ENCODE results near the gene IGSF10.
A peak's percentile ranks its signal among the peaks of the same experiment; 100 is the strongest.

IGSF10 gene

GRCh38 chr3:151459358-151459757, 1.5 kb downstream of the IGSF10 start:
- no peak for DNase-seq

DNA sequence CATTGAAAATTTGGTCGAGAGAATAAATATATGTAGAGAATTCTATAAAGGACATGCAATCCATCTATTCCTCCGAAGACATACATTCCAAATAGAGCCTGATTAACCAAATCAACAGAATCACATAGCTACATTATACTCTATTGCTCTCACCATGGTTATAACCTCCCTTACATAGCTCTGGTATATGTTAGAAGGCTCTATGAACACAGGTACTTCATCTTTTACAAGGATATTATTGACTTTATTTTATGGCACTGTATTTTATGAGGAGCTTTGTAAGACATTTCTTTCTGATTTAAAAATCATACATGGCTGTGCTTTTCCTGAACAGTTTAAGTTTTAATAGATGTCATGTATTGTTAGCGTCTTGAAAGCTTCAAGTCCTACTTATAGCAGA, 4.8 kb downstream of the IGSF10 start:
- no peak for DNase-seq

GRCh38 chr3:151452841-151453240, 8.0 kb downstream of the IGSF10 start:
- no peak for DNase-seq

DNA sequence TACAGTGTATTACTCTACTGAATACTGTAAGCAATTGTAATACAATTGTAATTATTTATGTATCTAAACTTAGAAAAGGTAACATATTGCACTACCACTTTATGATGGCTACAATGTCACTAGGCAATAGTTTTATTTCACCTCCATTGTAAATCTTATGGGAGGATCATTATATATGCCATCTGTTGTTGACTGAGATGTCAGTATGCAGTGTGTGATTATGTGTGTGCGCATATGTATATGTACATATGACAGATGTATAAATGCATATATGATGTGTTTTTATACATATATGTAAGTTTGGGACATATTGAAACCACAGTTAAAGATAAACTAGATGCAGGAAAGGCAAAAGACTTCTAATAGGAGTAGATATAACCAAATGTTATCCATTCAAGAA, 8.5 kb downstream of the IGSF10 start:
- no peak for DNase-seq

DNA sequence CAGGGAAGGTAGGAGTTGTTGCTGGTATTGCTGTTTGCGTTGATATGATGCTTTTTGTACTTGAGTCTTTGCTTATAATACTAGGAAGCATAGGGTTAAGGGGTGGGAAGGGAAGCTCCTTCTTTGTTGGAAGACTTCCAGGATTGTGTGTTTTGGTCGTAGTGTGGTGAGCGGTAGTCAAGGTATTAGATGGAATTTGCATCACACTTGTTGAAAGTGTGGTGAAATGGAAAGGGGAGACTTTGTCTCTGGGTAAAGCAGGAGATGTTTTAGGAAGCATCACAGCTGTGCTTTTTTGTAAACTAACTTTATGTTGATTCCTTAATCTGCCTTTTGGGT, 14.9 kb downstream of the IGSF10 start:
- no peak for DNase-seq

DNA sequence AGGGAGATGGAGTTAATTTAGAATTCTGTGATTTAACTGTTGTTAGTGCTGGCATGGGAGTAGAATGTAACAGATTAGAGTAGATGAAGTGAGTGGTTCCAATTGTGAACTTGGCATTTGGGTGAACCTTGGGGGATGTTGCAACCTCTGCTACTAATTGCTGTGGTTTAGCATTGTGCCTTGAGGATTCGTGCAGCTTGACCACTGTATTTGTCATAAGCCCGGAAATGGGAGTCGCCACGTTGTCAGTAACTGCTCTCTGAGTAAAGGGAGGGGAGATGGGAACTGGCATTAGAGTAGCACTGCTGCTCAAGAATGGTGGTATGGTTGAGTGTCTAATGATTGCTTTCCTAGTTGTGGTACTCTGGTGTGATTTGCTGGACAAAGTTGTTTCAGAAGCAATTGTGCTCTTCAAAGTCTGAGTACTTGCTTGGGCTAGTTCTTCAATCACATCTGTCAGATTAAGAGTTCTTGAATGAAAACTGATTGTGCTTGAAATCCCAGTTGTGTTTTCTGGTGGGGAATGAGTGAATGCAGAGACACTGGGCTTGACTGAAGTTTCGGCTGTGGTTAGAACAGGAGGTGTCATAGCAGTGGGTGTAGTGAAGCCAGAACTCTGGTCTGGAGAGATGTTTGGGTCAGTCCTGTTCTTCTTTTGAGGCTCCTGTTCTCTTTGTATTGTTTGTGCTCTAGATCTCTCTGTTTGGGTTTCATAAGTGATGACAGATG, 15.4 kb downstream of the IGSF10 start:
- DNase-seq: no peak

DNA sequence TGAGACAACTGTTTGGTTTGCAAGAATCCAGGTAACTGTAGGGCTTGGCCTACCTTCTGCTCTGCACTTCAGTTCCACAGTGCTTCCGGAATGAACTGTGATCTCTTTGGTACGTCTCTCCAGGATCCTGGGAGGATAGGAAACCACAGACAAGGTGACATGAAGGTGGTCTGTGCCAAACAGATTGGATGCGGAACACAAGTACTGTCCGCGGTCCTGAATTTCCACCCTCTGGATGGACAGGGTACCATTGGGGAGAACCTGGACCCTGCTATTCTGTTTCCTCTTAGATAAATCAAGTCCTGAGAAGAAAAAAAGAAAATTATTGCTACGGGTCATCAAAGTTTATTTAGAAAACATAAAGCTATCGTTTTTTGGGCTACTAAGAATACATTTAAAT, 17.3 kb downstream of the IGSF10 start:
- no peak for DNase-seq

GRCh38 chr3:151440940-151441339, 19.9 kb downstream of the IGSF10 start:
- DNase-seq: no peak

DNA sequence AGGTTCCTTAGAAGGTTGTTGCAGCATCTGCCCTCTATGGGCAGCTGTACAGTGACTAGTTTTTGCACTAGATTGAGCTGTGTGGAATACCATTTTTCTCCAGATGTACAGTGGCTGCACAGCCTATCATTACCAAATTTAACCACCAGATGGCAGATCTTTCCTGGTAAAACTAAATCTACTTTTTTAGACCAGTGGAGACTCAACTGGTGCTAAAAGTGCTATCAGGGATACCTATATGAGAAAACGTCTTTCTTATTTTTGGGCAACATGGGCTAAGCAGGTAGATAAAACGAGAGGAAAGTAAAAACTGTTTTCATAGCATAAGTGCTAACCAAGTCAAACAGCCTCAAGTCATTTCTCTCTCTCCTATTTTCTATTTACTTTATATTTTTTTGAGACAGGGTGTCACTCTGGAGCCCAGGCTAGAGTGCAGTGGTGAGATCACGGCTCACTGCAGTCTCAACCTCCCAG, 21.2 kb downstream of the IGSF10 start:
- DNase-seq: peak; percentile 21

GRCh38 chr3:151437906-151438305, 23.0 kb downstream of the IGSF10 start:
- DNase-seq: no peak

DNA sequence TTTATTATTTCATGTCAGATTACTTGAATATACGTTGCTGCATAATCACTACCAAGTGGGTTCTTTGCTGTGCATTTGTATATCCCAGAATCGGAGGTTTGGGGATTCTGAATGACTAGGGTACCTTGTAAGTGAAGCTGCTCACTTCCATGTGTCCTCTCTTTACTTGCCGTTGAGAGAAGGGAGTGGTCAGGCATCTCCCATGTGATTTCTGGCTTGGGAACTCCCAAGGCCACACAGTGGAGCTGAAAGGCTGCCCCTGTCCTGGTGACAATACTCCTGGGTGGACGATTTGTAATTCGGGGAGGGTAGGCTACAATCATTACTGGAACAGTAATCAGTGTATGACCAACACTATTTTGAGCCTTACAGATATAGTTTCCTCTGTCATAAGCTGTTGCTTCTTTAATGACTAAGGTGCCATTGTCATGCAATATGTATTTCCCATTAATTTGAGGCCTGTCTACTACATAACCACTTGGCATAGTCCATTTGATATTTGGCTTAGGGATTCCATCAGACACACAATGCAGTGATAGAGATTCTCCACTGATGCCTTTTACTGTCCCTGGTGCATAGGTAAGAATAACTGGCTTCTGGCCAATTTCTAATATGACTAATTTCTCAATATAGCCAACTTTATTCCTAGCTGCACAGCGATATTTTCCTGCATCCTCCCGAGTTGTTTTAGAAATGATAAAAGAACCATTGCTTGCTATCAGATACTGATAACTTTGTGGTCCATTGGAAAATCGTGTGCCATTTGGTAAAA, 24.0 kb downstream of the IGSF10 start:
- no peak for DNase-seq

GRCh38 chr3:151434151-151434890, 26.5 kb downstream of the IGSF10 start:
- no peak for DNase-seq

DNA sequence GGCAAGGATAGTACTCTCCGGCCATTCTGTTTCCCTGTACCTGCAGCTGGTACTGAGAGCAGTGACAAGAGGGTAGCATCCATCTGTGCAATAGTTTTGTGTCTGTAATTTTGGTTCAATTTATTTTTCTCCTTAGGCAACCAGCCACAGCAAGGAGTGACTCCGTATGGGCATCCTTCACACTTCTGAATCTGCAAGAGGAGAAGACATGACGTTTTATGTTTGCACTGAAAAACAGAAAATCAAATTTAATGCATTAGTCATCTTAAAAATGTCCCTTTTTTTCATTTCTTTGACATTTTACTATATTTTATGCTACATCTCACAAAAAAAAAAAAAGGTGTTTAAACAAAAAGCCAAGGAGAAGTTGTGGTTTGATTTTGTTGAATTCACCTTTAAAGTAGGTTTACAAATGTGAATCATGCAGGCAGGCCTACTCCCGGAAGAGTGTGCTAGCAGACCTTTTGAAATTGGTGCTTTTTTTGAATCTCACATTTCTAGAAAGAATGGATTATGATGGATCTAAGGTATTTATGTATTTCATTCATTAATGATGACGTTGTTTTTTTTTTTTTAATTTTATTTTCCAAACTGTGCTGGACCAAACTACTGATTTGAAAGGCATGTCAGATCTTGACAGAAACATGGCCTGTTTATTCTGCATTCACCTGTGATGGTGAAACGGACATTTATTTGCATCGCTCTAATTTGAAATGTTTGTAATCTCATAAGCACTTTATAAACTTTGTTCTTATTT, 28.1 kb downstream of the IGSF10 start:
- no peak for DNase-seq

DNA sequence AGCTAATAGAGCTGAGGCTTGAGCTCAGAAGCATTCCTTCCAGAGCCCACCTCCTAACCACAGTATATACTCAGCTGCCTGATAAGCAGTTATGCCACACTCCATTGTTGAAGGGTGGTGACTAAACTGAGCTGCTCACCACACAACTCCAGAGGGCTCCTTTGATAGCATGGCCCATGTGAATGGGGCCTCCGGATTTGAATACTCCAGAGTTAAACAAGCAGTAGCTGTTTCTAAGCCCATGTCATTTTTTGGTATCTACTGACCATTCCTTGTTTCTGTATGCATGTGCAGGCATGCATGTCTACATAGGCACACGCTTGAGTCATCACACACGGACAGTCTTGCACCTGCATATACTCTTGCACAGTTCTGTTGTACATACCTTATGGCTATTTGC, 28.9 kb downstream of the IGSF10 start:
- DNase-seq: no peak

- no peak for DNase-seq
These were observed 29.9 kb downstream of the IGSF10 start for GRCh38 chr3:151430821-151431484.

DNA sequence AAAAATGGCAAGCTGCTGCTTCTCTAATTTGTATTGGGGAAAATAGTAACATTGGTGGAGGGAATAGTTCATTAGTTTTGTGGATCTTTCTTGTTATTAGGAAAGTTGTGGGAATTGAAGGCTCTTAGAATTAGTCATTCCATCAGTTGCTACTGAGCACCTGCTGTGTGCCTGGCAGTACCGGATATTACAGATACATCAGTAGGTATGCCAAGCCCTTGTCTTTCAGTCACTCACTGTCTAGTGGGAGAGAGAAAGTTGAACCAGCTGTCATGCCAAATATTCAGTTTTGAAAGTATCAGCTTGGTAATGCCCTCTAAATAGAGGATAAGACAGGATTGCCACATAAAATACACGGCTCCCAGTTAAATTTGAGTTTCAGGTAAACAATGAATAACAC, 32.5 kb downstream of the IGSF10 start:
- no peak for DNase-seq

- no peak for DNase-seq
These were observed 34.6 kb downstream of the IGSF10 start for GRCh38 chr3:151426341-151426657.

GRCh38 chr3:151425627-151426340, 35.1 kb downstream of the IGSF10 start:
- no peak for DNase-seq

- DNase-seq: no peak
These were observed 37.8 kb downstream of the IGSF10 start for GRCh38 chr3:151423091-151423490.

GRCh38 chr3:151421938-151422337, 38.9 kb downstream of the IGSF10 start:
- DNase-seq: no peak

GRCh38 chr3:151419806-151420205, 41.1 kb downstream of the IGSF10 start:
- DNase-seq: no peak

- DNase-seq: no peak
These were observed 45.6 kb downstream of the IGSF10 start for GRCh38 chr3:151415289-151415688.

Data from NCI-H446 treated with DMSO at 0.1 percent for 48 hours (cell line).